NCI-H128 (cell line): ENCODE measurements around the gene DHRS4L2.
"Not testable (repeated sequence)": the region's sequence is repeated elsewhere in the genome, so short reads cannot be mapped to it uniquely, and the experiment has no call there.

Experiments
- DNase-seq: peaks from one replicate; lab custom pipeline; 2025; ENCODE audit not compliant: unreplicated experiment; lab: John Stamatoyannopoulos, UW

Gene DHRS4L2

GRCh38 chr14:23988607-23989363, at the start of gene DHRS4L2:
Gene DHRS4L2, plus strand, starts transcription at chr14:23988929. Its CDS starts 19 bp downstream, at chr14:23988948.
- DNase-seq: not testable (repeated sequence)

GRCh38 chr14:23939607-23940326, 49.0 kb upstream of the DHRS4L2 start:
- no peak for DNase-seq

- DNase-seq: no peak
Observed at GRCh38 chr14:23941230-23941629, 47.5 kb upstream of the DHRS4L2 start.

GRCh38 chr14:23941669-23942068, 47.1 kb upstream of the DHRS4L2 start:
- no peak for DNase-seq

- no peak for DNase-seq
Observed at GRCh38 chr14:23942587-23942986, 46.1 kb upstream of the DHRS4L2 start.

GRCh38 chr14:23949069-23949468, 39.7 kb upstream of the DHRS4L2 start:
- not testable (repeated sequence) for DNase-seq

GRCh38 chr14:23950411-23951135, 38.2 kb upstream of the DHRS4L2 start:
- no peak for DNase-seq

GRCh38 chr14:23951136-23951466, 37.6 kb upstream of the DHRS4L2 start:
- DNase-seq: not testable (repeated sequence)

GRCh38 chr14:23951590-23952201, 37.0 kb upstream of the DHRS4L2 start:
- DNase-seq: no peak

- DNase-seq: not testable (repeated sequence)
Observed at GRCh38 chr14:23953116-23953463, 35.6 kb upstream of the DHRS4L2 start.

GRCh38 chr14:23953464-23954278, 35.1 kb upstream of the DHRS4L2 start, which contains the start of gene DHRS4:
Gene DHRS4, plus strand, starts transcription at chr14:23953770. Its CDS starts 19 bp downstream, at chr14:23953789.
- DNase-seq: peak; percentile 83

GRCh38 chr14:23954279-23954614, 34.5 kb upstream of the DHRS4L2 start:
- not testable (repeated sequence) for DNase-seq

GRCh38 chr14:23954965-23955364, 33.8 kb upstream of the DHRS4L2 start:
- DNase-seq: not testable (repeated sequence)

GRCh38 chr14:23955811-23956210, 32.9 kb upstream of the DHRS4L2 start:
- DNase-seq: not testable (repeated sequence)

GRCh38 chr14:23957913-23958569, 30.7 kb upstream of the DHRS4L2 start:
- DNase-seq: not testable (repeated sequence)

GRCh38 chr14:23960899-23961298, 27.8 kb upstream of the DHRS4L2 start:
- not testable (repeated sequence) for DNase-seq

- not testable (repeated sequence) for DNase-seq
Observed at GRCh38 chr14:23961704-23962103, 27.0 kb upstream of the DHRS4L2 start.

GRCh38 chr14:23969130-23969480, 19.6 kb upstream of the DHRS4L2 start:
- not testable (repeated sequence) for DNase-seq

GRCh38 chr14:23969481-23970282, 19.0 kb upstream of the DHRS4L2 start:
- not testable (repeated sequence) for DNase-seq
